OCI-LY1 (cell line): ENCODE results near the gene LNX1.

ENCODE experiments used
- H2AFZ ChIP-seq: fragments of 200-600 bp; sonication (generic), shearing (Covaris generic); 2 replicates; pipeline ENCODE4 v1.6.0; 2014; ENCODE audit warnings: antibody characterized with exemption, mild to moderate bottlenecking, low read length
- H3F3A ChIP-seq: fragments of 200-600 bp; sonication (generic), shearing (Covaris generic); 2 replicates; pipeline ENCODE4 v1.6.0; 2014; ENCODE audit warnings: mild to moderate bottlenecking, antibody characterized with exemption, low read length, moderate library complexity; ENCODE audit not compliant: insufficient read depth
- H3K27ac ChIP-seq: fragments of 200-600 bp; sonication (generic); 2 replicates; pipeline ENCODE4 v1.5.1; 2014; ENCODE audit warnings: low read length, mixed run types, mild to moderate bottlenecking, low read depth; ENCODE audit not compliant: poor library complexity, severe bottlenecking
- H3K27me3 ChIP-seq: fragments of 200-600 bp; sonication (generic); 2 replicates; pipeline ENCODE4 v1.6.0; 2014; ENCODE audit warnings: antibody characterized with exemption, mild to moderate bottlenecking, low read length, moderate library complexity; ENCODE audit not compliant: insufficient read depth
- H3K36me3 ChIP-seq: fragments of 200-600 bp; sonication (generic); 2 replicates; pipeline ENCODE4 v1.6.1; 2014; ENCODE audit warnings: mild to moderate bottlenecking, antibody characterized with exemption, low read length, moderate library complexity, mixed read lengths; ENCODE audit not compliant: insufficient read depth
- H3K4me1 ChIP-seq: fragments of 200-600 bp; sonication (generic); 2 replicates; pipeline ENCODE4 v1.5.1; 2014; ENCODE audit warnings: mild to moderate bottlenecking, low read length, moderate library complexity; ENCODE audit not compliant: insufficient read depth, severe bottlenecking
- H3K4me2 ChIP-seq: fragments of 200-600 bp; sonication (generic), shearing (Covaris generic); 2 replicates; pipeline ENCODE4 v1.6.1; 2014; ENCODE audit warnings: low read length
- H3K4me3 ChIP-seq: fragments of 200-600 bp; sonication (generic); 2 replicates; pipeline ENCODE4 v1.5.1; 2014; ENCODE audit warnings: low read length, low read depth, mild to moderate bottlenecking, mixed read lengths; ENCODE audit not compliant: poor library complexity, severe bottlenecking
- H3K79me2 ChIP-seq: fragments of 200-600 bp; shearing (Covaris generic); 2 replicates; pipeline ENCODE4 v1.6.1; 2016; ENCODE audit warnings: mixed run types, low read length, mixed read lengths; ENCODE audit not compliant: insufficient read depth
- H3K9ac ChIP-seq: fragments of 200-600 bp; sonication (generic), shearing (Covaris generic); 2 replicates; pipeline ENCODE4 v1.6.1; 2014; ENCODE audit warnings: mild to moderate bottlenecking, low read length, mixed read lengths
- H3K9me2 ChIP-seq: fragments of 200-600 bp; sonication (generic), shearing (Covaris generic); 2 replicates; pipeline ENCODE4 v1.6.1; 2014; ENCODE audit warnings: low read depth, mild to moderate bottlenecking, low read length, mixed read lengths
- H3K9me3 ChIP-seq: fragments of 200-600 bp; shearing (Covaris generic); 2 replicates; pipeline ENCODE4 v1.6.1; 2014; ENCODE audit warnings: low read length, mixed read lengths
- H4K20me1 ChIP-seq: fragments of 200-600 bp; sonication (generic), shearing (Covaris generic); 2 replicates; pipeline ENCODE4 v1.6.0; 2016; ENCODE audit warnings: mild to moderate bottlenecking, low read length; ENCODE audit not compliant: insufficient read depth
- CTCF ChIP-seq: fragments of 200-600 bp; sonication (generic), shearing (Covaris generic); IDR thresholded peaks from 2 replicates; pipeline ENCODE4 v1.5.1; 2017; ENCODE audit warnings: mild to moderate bottlenecking, antibody characterized with exemption, low read length, moderate library complexity, mixed read lengths
- EZH2 ChIP-seq: fragments of 200-600 bp; sonication (generic), shearing (Covaris generic); IDR thresholded peaks from 2 replicates; pipeline ENCODE4 v1.8.0; 2017; ENCODE audit warnings: borderline replicate concordance, mixed run types, mild to moderate bottlenecking, antibody characterized with exemption, low read length, moderate library complexity, mixed read lengths

The LNX1 gene

GRCh38 chr4:53505947-53506346, 85.3 kb downstream of the LNX1 start:
- Histone ChIP-seq H3K27ac (no peak overlapping the region), H3K36me3 (no peaks in the 10 kb centered on the region), H2AFZ (no peak overlapping the region), H3K79me2 (no peaks in the 10 kb centered on the region), H3K4me3 (no peak overlapping the region), H3F3A (no peaks in the 10 kb centered on the region), H4K20me1 (no peaks in the 10 kb centered on the region), H3K4me1 (no peaks in the 10 kb centered on the region), H3K27me3 (no peaks in the 10 kb centered on the region), H3K9me3 (no peaks in the 10 kb centered on the region), H3K9me2 (no peaks in the 10 kb centered on the region), H3K9ac (no peak overlapping the region), H3K4me2 (no peak overlapping the region)
- TF ChIP-seq CTCF (no peak), EZH2 (no peak)

- Histone ChIP-seq H3K4me3 (no peak overlapping the region), H3K4me2 (no peak overlapping the region), H3K27ac (no peak overlapping the region), H3K9ac (no peak overlapping the region), H3K79me2 (no peaks in the 10 kb centered on the region), H3F3A (no peaks in the 10 kb centered on the region), H3K9me3 (no peaks in the 10 kb centered on the region), H3K27me3 (no peaks in the 10 kb centered on the region), H3K9me2 (no peaks in the 10 kb centered on the region), H2AFZ (no peak overlapping the region), H3K4me1 (no peaks in the 10 kb centered on the region), H3K36me3 (no peaks in the 10 kb centered on the region), H4K20me1 (no peaks in the 10 kb centered on the region)
- TF ChIP-seq EZH2 (no peak), CTCF (no peak)
Measured at GRCh38 chr4:53502094-53502493, 89.2 kb downstream of the LNX1 start.

- no peak overlapping the region for H3K27ac ChIP-seq
- H3K4me2 ChIP-seq: no peak overlapping the region
- no peaks in the 10 kb centered on the region for H3K36me3 ChIP-seq
- no peaks in the 10 kb centered on the region for H3F3A ChIP-seq
- no peaks in the 10 kb centered on the region for H3K9me3 ChIP-seq
- H3K4me3 ChIP-seq: no peak overlapping the region
- H2AFZ ChIP-seq: no peak overlapping the region
- TF ChIP-seq CTCF: no peak
- no peak for TF ChIP-seq EZH2
- H3K4me1 ChIP-seq: no peaks in the 10 kb centered on the region
- H3K27me3 ChIP-seq: no peaks in the 10 kb centered on the region
- no peaks in the 10 kb centered on the region for H4K20me1 ChIP-seq
- no peaks in the 10 kb centered on the region for H3K79me2 ChIP-seq
- H3K9ac ChIP-seq: no peak overlapping the region
- no peaks in the 10 kb centered on the region for H3K9me2 ChIP-seq
Measured at GRCh38 chr4:53501561-53501960, 89.7 kb downstream of the LNX1 start.
